CD4-positive, alpha-beta T cell treated with Interleukin-4 for 1 hour (primary cell): ENCODE data around the gene TMPRSS5.
"Not testable (repeated sequence)": the region's sequence is repeated elsewhere in the genome, so short reads cannot be mapped to it uniquely, and the experiment has no call there.

Source experiments
- DNase-seq, 2 donors: peaks; one replicate each; pipeline ENCODE4 v3.0.0-alpha.2; 2020 to 2022

Gene TMPRSS5

GRCh38 chr11:113697111-113697510 lies 9.0 kb downstream of the TMPRSS5 start:
- DNase-seq = no peak

GRCh38 chr11:113695207-113695606 lies 10.9 kb downstream of the TMPRSS5 start:
- no peak for DNase-seq

- no peak for DNase-seq
These were observed 11.7 kb downstream of the TMPRSS5 start for GRCh38 chr11:113694390-113694789.

- DNase-seq = no peak
These were observed 13.1 kb downstream of the TMPRSS5 start for GRCh38 chr11:113693030-113693429.

GRCh38 chr11:113690619-113691569 lies 15.2 kb downstream of the TMPRSS5 start:
- DNase-seq = no peak

GRCh38 chr11:113689768-113690618 lies 16.1 kb downstream of the TMPRSS5 start:
- DNase-seq = no peak

GRCh38 chr11:113685654-113686359 lies 20.3 kb downstream of the TMPRSS5 start:
- no peak for DNase-seq

- no peak for DNase-seq
These were observed 21.6 kb downstream of the TMPRSS5 start for GRCh38 chr11:113684496-113684895.

GRCh38 chr11:113683481-113684046 lies 22.5 kb downstream of the TMPRSS5 start:
- DNase-seq = no peak

- no peak for DNase-seq
These were observed 24.2 kb downstream of the TMPRSS5 start for GRCh38 chr11:113681711-113682413.

GRCh38 chr11:113681282-113681681 lies 24.8 kb downstream of the TMPRSS5 start:
- no peak for DNase-seq

GRCh38 chr11:113677685-113678084 lies 28.4 kb downstream of the TMPRSS5 start:
- DNase-seq = no peak

- no peak for DNase-seq
These were observed 30.5 kb downstream of the TMPRSS5 start for GRCh38 chr11:113675565-113675964.

- no peak for DNase-seq
These were observed 31.0 kb downstream of the TMPRSS5 start for GRCh38 chr11:113675003-113675561.

- no peak for DNase-seq
These were observed 31.8 kb downstream of the TMPRSS5 start for GRCh38 chr11:113674397-113674685.

- no peak for DNase-seq
These were observed 32.3 kb downstream of the TMPRSS5 start for GRCh38 chr11:113673550-113674396.

GRCh38 chr11:113671914-113672313 lies 34.2 kb downstream of the TMPRSS5 start:
- not testable (repeated sequence) for DNase-seq

GRCh38 chr11:113670831-113671215 lies 35.3 kb downstream of the TMPRSS5 start:
- no peak for DNase-seq

GRCh38 chr11:113670149-113670830 lies 35.8 kb downstream of the TMPRSS5 start:
- DNase-seq = no peak

GRCh38 chr11:113668255-113668654 lies 37.9 kb downstream of the TMPRSS5 start:
- no peak for DNase-seq
